Kidney (tissue), 14 donors: ENCODE data around the gene AAK1. TPM values are rescaled to one million over a fixed set of nuclear protein-coding genes. Genes with fewer than 3 reads are reported as not detected.

Experiments
- DNase-seq, 5 donors: peaks; one replicate each; pipeline ENCODE4 v3.0.0-alpha.2; 2013 to 2020
- FAIRE-seq: peaks from 2 replicates; lab custom pipeline; 2012; peaks lifted over from hg19 to GRCh38; lab: Jason Lieb, UNC
- H3K27ac ChIP-seq, 2 donors: one replicate each; pipeline ENCODE4 v1.7.0; 2013; ENCODE audit warnings: low read depth in 2 of 2, low read length in 2 of 2, inconsistent platforms in 1 of 2
- H3K27me3 ChIP-seq: one replicate; pipeline ENCODE4 v1.7.1; 2013; ENCODE audit warnings: low read length, inconsistent platforms; ENCODE audit not compliant: control insufficient read depth, insufficient read depth
- H3K36me3 ChIP-seq, 3 donors: one replicate each; pipeline versions ENCODE4 v1.7.0 to v1.7.1; 2013; ENCODE audit warnings: low read length in 3 of 3, control low read depth in 1 of 3, inconsistent platforms in 1 of 3; ENCODE audit not compliant: insufficient read depth in 3 of 3, control insufficient read depth in 2 of 3
- H3K4me1 ChIP-seq, 3 donors: one replicate each; pipeline versions ENCODE4 v1.7.0 to v1.7.1; 2013; ENCODE audit warnings: low read length in 3 of 3, inconsistent platforms in 1 of 3, low read depth in 1 of 3; ENCODE audit not compliant: control insufficient read depth in 2 of 3, insufficient read depth in 2 of 3
- H3K4me3 ChIP-seq, 3 donors: one replicate each; pipeline versions ENCODE4 v1.7.0 to v1.8.1; 2013; ENCODE audit warnings: low read length in 3 of 3, control low read depth in 1 of 3, inconsistent platforms in 1 of 3
- H3K9ac ChIP-seq, 3 donors: one replicate each; pipeline versions ENCODE4 v1.7.0 to v1.7.1; 2013; ENCODE audit warnings: low read length in 3 of 3, control low read depth in 1 of 3, inconsistent platforms in 1 of 3
- H3K9me3 ChIP-seq, 3 donors: one replicate each; pipeline versions ENCODE4 v1.7.0 to v1.7.1; 2013; ENCODE audit warnings: low read length in 3 of 3, control low read depth in 1 of 3, inconsistent platforms in 1 of 3; ENCODE audit not compliant: control insufficient read depth in 2 of 3, insufficient read depth in 1 of 3
- CTCF ChIP-seq: IDR thresholded peaks from 3 replicates; pipeline ENCODE4 v1.5.1; 2012; ENCODE audit warnings: mild to moderate bottlenecking, moderate library complexity, borderline replicate concordance; ENCODE audit not compliant: insufficient read depth; ENCODE audit errors: extremely low read depth
- intact Hi-C: fragments of 100-400 bp; cut with DNase I; formaldehyde crosslinking; loops from one replicate; pipeline ENCODE4 v1.11.1; 2022
- polyA plus RNA-seq: library from polyadenylated mRNA; stranded (reverse); fragments of 350-450 nt; fragmentation: Illumina TruSeq; extraction: RNeasy Lipid Tissue Mini Kit (QIAGEN cat#74804); gene quantifications from one replicate; pipeline ENCODE4 v1.2.3, GENCODE V29; 2014; ENCODE audit warnings: low read depth, low replicate concordance; ENCODE audit not compliant: insufficient read depth
- total RNA-seq: library from RNA; stranded (reverse); fragmentation: NEBNext Ultra II Directional; extraction: Animal tissue kit (Norgen Biotek cat#: 25700); gene quantifications from one replicate; pipeline ENCODE4 v1.2.1, GENCODE V29; 2021
- donor health status: control.
- donor health status: control.
- donor health status: control.
- donor health status: control.
- donor health status: control.
- donor health status: DM: yes; HTN: yes; CAD: no.
- donor health status: Normal renal cell carcinoma (clear cell type).

The AAK1 gene
- total and polyA plus RNA-seq, 2 donors from 2014 or later, result 25.8 to 93.7 TPM

GRCh38 chr2:69605284-69605683, 38.3 kb downstream of the AAK1 start:
- FAIRE-seq, result no peak
- intact Hi-C loops, result no loop called here
- H3K9me3 ChIP-seq, result no peaks in the 10 kb centered on the region
- peaks cover 0 to 16% (median 0%) of the 10 kb centered on the region in 3 donors for H3K4me1 ChIP-seq
- H3K27me3 ChIP-seq, result no peaks in the 10 kb centered on the region
- TF ChIP-seq CTCF, result no peak
- H3K27ac ChIP-seq, result no peak overlapping the region
- no peak overlapping the region for H3K4me3 ChIP-seq
- H3K36me3 ChIP-seq, result no peaks in the 10 kb centered on the region
- no peak for DNase-seq
- H3K9ac ChIP-seq, result no peak overlapping the region

GRCh38 chr2:69604836-69605235, 38.7 kb downstream of the AAK1 start:
- Histone ChIP-seq H3K9me3 (no peaks in the 10 kb centered on the region), H3K36me3 (no peaks in the 10 kb centered on the region), H3K27me3 (no peaks in the 10 kb centered on the region), H3K4me3 (no peak overlapping the region), H3K27ac (no peak overlapping the region), H3K9ac (no peak overlapping the region), H3K4me1 (peaks cover 0 to 16% (median 0%) of the 10 kb centered on the region in 3 donors)
- intact Hi-C loops, result no loop called here
- no peak for TF ChIP-seq CTCF
- FAIRE-seq (no peak), DNase-seq (no peak)

GRCh38 chr2:69604026-69604678, 39.4 kb downstream of the AAK1 start:
- no peak overlapping the region for H3K4me3 ChIP-seq
- no peak overlapping the region for H3K27ac ChIP-seq
- intact Hi-C loops, result no loop called here
- H3K9me3 ChIP-seq, result no peaks in the 10 kb centered on the region
- FAIRE-seq (no peak), DNase-seq (peak in 1 of 5 donors; percentile 29)
- H3K4me1 ChIP-seq, result peaks cover 0 to 16% (median 0%) of the 10 kb centered on the region in 3 donors
- no peak for TF ChIP-seq CTCF
- H3K36me3 ChIP-seq, result peaks cover 0 to 4% (median 0%) of the 10 kb centered on the region in 3 donors
- H3K27me3 ChIP-seq, result no peaks in the 10 kb centered on the region
- no peak overlapping the region for H3K9ac ChIP-seq
